Measurements from ENCODE around the gene LRRN3.

Gene LRRN3

GRCh38 chr7:111092406-111093236 is 1.7 kb downstream of the LRRN3 start:
- TF ChIP-seq CTCF (IDR thresholded peaks at IDR 0.05; ENCODE audit: insufficient read depth, low read depth, low read length, missing control alignments) = no peak
- H3K4me3 ChIP-seq (ENCODE audit: low read depth, low read length) = no peak overlapping the region
- no peak for DNase-seq (ENCODE audit: low read depth)

- no peak for TF ChIP-seq CTCF (IDR thresholded peaks at IDR 0.05; ENCODE audit: insufficient read depth, low read depth, low read length, missing control alignments)
- no peak for DNase-seq (ENCODE audit: low read depth)
- no peak overlapping the region for H3K4me3 ChIP-seq (ENCODE audit: low read depth, low read length)
These were observed 2.6 kb downstream of the LRRN3 start for GRCh38 chr7:111093496-111093895.

- H3K4me3 ChIP-seq (ENCODE audit: low read depth, low read length) = no peak overlapping the region
- TF ChIP-seq CTCF (IDR thresholded peaks at IDR 0.05; ENCODE audit: insufficient read depth, low read depth, low read length, missing control alignments) = no peak
- DNase-seq (ENCODE audit: low read depth) = no peak
These were observed 3.5 kb downstream of the LRRN3 start for GRCh38 chr7:111094419-111094818.

DNA sequence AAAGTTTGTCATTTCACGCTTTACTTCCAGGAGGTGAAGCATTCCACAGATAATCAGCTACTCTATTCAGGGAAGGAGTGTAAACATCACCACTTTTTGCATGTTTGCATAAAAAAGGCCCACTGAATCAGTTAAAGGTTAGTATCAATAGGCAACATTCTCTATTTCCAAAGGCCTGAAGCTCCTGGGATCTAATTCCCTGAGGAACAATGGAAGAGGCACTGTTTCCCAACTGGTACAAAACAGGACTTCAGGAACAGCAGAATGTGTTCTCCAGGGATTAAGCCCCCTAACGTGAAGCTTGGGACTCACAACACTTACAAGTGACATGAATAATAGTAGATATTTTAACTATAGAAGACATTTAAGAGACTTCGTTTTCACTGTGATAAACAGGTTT is 6.1 kb downstream of the LRRN3 start:
- no peak for TF ChIP-seq CTCF (IDR thresholded peaks at IDR 0.05; ENCODE audit: insufficient read depth, low read depth, low read length, missing control alignments)
- no peak for DNase-seq (ENCODE audit: low read depth)
- H3K4me3 ChIP-seq (ENCODE audit: low read depth, low read length) = no peak overlapping the region

DNA sequence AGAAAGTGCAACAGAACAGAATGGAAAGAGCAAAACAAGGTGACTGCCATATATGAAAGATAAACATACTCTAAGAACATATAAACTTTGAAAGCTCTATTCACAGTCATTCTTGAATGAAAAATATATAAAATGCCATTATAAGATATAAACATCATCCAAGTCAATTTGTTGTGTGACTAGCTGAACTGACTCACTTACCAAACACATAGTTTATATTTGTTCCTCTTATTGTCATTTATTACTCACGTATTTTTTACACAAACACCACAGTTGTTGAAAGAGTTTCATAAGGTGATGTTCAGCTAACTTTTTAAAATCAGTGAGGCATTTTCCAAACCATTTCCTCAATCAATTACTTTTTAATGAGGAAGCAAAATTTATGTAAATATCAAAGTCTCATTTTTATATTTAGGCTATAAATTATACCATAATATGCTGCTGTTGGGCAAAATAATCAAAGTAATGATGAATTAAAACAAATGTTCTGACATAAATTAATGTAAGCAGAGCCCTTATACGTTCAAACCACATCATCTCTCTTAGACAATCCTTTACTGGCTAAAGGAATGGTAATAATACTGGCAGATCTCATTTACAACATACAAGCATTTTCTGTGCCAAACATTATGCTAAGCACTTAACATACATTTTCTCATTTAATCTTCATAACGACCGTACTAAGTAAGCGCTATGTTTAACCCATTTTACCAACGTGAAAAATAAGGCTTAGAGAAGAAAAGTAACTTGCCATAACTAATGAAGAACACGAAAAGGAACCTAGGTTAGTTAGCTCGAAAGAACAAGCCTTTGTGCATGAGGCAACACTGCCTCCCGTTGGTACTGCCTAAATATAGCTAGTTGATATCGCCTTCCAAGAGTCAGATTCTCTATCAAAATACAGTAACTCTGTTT is 7.3 kb downstream of the LRRN3 start:
- TF ChIP-seq CTCF (IDR thresholded peaks at IDR 0.05; ENCODE audit: insufficient read depth, low read depth, low read length, missing control alignments) = peak; percentile 62
- peak; percentile 55 for DNase-seq (ENCODE audit: low read depth)
- no peak overlapping the region for H3K4me3 ChIP-seq (ENCODE audit: low read depth, low read length)

GRCh38 chr7:111098926-111099250 is 8.0 kb downstream of the LRRN3 start:
- H3K4me3 ChIP-seq (ENCODE audit: low read depth, low read length) = no peak overlapping the region
- no peak for DNase-seq (ENCODE audit: low read depth)
- no peak for TF ChIP-seq CTCF (IDR thresholded peaks at IDR 0.05; ENCODE audit: insufficient read depth, low read depth, low read length, missing control alignments)

Measured in GM12865 (cell line).